ES-I3 (cell line): ENCODE measurements around the gene ATAD2B.

Source experiments
- H3K36me3 ChIP-seq: 2 replicates; pipeline ENCODE4 v1.6.1; 2013; ENCODE audit warnings: mild to moderate bottlenecking, low read length, control low read depth, moderate library complexity; ENCODE audit not compliant: insufficient read depth
- H3K4me1 ChIP-seq: 2 replicates; pipeline ENCODE4 v1.6.1; 2013; ENCODE audit warnings: mild to moderate bottlenecking, control low read depth, low read length; ENCODE audit not compliant: insufficient read depth
- H3K9ac ChIP-seq: 2 replicates; pipeline ENCODE4 v1.6.1; 2013; ENCODE audit warnings: low read depth, mild to moderate bottlenecking, low read length, moderate library complexity
- H3K9me3 ChIP-seq: 2 replicates; pipeline ENCODE4 v1.6.1; 2013; ENCODE audit warnings: mild to moderate bottlenecking, low read length, moderate library complexity; ENCODE audit not compliant: control insufficient read depth, insufficient read depth

The ATAD2B gene

DNA sequence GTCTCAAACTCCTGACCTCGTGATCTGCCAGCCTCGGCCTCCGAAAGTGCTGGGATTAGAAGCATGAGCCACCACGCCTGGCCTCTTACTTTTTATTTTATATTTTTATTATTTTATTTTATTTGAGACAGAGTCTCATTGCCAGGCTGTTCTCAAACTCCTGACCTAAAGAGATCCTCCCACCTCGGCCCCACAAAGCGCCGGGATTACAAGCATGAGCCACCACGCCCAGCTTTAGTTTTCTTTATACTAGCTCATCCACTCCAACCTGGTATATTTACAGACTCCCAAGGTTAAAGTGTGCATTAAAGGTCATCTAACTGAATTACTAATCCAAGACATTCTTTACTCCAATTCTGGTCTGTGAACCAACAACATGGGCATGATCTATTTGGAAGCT is 26.8 kb downstream of the ATAD2B start:
- H3K36me3 ChIP-seq, result no peaks in the 10 kb centered on the region
- no peaks in the 10 kb centered on the region for H3K4me1 ChIP-seq
- peaks cover 3% of the 10 kb centered on the region; the same call in 1 of the 2 replicates for H3K9me3 ChIP-seq
- no peak overlapping the region for H3K9ac ChIP-seq

DNA sequence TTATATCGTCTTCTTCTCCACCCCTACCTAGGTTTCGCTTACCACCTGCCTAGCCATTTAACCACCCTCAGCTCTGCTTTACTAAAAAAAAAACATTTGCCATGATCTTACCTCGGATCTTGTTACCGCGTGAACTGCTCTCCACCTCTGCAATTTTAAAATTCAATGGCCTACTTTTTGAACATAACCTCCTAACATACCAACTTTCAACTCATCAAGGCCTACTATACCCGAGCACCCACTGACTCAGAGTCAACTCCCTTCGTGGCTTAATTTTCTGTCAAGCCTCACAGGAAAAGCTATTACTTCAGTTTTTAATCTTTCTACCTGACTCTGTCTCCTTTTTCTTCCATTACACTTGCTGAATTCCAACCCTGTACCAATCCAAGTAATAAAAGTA is 55.7 kb downstream of the ATAD2B start:
- Histone ChIP-seq H3K9me3 (no peaks in the 10 kb centered on the region), H3K36me3 (peaks cover 5% of the 10 kb centered on the region), H3K9ac (no peak overlapping the region), H3K4me1 (no peaks in the 10 kb centered on the region)

- Histone ChIP-seq H3K9me3 (no peaks in the 10 kb centered on the region), H3K4me1 (0 out of 2 replicates have a peak, but pooled peaks cover 9% of the 10 kb centered on the region), H3K9ac (no peak overlapping the region), H3K36me3 (peaks cover 5% of the 10 kb centered on the region)
Measured at GRCh38 chr2:23867449-23867848, 59.5 kb downstream of the ATAD2B start.

GRCh38 chr2:23862716-23863426 is 64.1 kb downstream of the ATAD2B start:
- no peak overlapping the region for H3K9ac ChIP-seq
- H3K4me1 ChIP-seq, result 0 out of 2 replicates have a peak, but pooled peaks cover 9% of the 10 kb centered on the region
- no peaks in the 10 kb centered on the region for H3K9me3 ChIP-seq
- peaks cover 2% of the 10 kb centered on the region; the same call in 1 of the 2 replicates for H3K36me3 ChIP-seq

DNA sequence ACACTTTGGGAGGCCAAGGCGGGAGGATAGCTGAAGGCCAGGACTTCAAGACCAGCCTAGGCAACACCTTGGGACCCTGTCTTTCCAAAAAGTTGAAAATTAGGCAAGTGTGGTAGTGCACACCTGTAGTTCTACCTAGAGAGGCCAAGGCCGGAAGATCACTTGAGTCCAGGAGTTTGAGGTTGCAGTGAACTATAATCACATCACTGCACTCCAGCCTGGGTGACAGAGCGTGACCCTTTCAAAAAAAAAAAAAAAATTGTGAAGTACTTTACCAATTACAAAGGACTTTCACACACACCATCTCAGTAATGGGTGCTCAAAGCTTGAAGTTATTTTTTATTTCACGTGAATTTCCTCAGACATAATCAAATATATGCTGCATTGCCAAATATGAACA is 65.0 kb downstream of the ATAD2B start:
- Histone ChIP-seq H3K4me1 (0 out of 2 replicates have a peak, but pooled peaks cover 9% of the 10 kb centered on the region), H3K36me3 (no peaks in the 10 kb centered on the region; the same call in 1 of the 2 replicates), H3K9me3 (no peaks in the 10 kb centered on the region), H3K9ac (no peak overlapping the region)

DNA sequence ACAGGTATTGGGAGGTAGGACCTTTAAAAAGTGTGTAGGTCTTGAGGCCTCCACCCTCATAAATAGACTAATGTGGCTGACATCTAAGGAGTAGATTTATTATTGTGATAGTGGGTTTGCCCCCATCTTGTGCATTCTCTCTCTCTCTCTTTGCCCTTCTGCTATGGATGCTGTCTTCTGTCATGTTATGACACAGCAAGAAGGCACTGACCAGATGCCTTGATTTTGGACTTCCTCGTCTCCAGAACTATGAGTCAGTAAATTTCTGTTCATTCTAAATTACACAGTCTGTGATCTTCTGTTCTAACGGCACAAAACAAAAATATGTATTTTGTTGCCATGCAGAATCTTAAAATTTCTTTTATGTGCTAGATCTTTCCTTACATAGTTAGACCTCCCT is 66.9 kb downstream of the ATAD2B start:
- Histone ChIP-seq H3K9me3 (no peaks in the 10 kb centered on the region), H3K9ac (no peak overlapping the region), H3K36me3 (no peaks in the 10 kb centered on the region), H3K4me1 (0 out of 2 replicates have a peak, but pooled peaks cover 9% of the 10 kb centered on the region)

GRCh38 chr2:23859234-23859633 is 67.7 kb downstream of the ATAD2B start:
- Histone ChIP-seq H3K9ac (no peak overlapping the region), H3K9me3 (no peaks in the 10 kb centered on the region), H3K4me1 (0 out of 2 replicates have a peak, but pooled peaks cover 9% of the 10 kb centered on the region)

GRCh38 chr2:23850564-23851256 is 76.2 kb downstream of the ATAD2B start:
- Histone ChIP-seq H3K4me1 (no peaks in the 10 kb centered on the region), H3K9ac (no peak overlapping the region), H3K9me3 (no peaks in the 10 kb centered on the region), H3K36me3 (0 out of 2 replicates have a peak, but pooled peaks cover 4% of the 10 kb centered on the region)

More at GRCh38 chr2:23859234-23859633, 67.7 kb downstream of the ATAD2B start:
- no peaks in the 10 kb centered on the region for H3K36me3 ChIP-seq

DNA sequence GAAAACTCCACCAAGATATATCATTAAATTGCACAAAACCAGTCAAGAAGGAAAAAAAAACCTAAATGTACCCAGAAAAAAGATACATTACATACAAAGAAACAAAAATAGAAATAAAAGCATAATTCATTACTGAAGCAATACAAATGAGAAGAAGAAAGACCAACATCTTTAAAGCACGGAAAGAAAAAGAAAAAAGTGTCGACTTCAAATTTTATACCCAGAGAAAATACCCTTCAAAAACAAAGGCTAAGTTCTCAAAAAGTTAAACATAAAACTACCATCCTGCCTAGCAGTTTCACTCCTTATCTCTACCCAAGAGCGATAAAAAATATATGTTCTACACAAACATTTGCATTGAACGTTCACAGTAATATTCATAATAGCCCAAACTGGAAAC is 82.0 kb downstream of the ATAD2B start:
- Histone ChIP-seq H3K4me1 (0 out of 2 replicates have a peak, but pooled peaks cover 5% of the 10 kb centered on the region), H3K9me3 (peaks cover 3% of the 10 kb centered on the region; the same call in 1 of the 2 replicates), H3K9ac (no peak overlapping the region), H3K36me3 (no peaks in the 10 kb centered on the region)

DNA sequence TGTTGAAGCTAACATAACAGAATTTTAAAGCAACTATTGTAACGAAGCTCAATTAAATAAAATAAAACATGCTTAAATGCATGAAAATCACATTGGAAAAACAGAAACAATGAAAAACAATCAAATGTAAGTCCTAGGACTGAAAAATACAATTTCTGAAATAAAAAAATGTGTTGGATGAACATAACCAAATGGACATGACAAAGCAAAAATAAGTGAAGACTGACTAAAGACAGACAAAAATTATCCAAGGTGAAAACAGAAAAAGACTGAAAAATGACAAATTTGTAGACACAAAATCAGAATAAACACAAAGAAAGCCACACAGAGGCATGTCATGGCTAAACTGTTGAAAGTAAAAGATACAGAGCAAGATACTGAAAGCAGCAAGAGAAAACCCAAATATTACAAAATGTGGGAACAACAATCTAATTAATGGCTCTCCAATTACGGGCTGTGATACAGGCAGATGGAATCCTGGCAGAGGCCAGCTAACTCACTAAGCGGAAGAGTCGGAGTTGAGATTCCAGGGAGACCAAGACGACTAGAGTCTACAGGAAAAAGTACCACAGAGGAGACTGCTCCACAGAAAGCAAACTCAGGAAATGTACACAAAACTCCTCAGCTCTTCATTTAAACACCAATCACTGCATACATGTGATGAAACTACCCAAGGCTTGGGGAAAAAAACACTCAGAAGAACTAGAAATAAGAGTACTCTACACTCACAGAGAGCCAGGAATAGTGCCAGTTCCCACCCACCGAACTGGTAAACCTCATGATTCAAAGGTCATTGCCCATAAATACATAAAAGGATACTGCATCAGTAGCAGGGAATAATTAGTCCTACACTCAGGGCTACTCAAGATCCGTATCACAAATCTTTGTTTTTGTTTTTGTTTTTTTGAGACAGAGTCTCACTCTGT is 83.6 kb downstream of the ATAD2B start:
- H3K4me1 ChIP-seq, result 0 out of 2 replicates have a peak, but pooled peaks cover 5% of the 10 kb centered on the region
- H3K36me3 ChIP-seq, result no peaks in the 10 kb centered on the region
- peaks cover 3% of the 10 kb centered on the region; the same call in 1 of the 2 replicates for H3K9me3 ChIP-seq
- no peak overlapping the region for H3K9ac ChIP-seq

DNA sequence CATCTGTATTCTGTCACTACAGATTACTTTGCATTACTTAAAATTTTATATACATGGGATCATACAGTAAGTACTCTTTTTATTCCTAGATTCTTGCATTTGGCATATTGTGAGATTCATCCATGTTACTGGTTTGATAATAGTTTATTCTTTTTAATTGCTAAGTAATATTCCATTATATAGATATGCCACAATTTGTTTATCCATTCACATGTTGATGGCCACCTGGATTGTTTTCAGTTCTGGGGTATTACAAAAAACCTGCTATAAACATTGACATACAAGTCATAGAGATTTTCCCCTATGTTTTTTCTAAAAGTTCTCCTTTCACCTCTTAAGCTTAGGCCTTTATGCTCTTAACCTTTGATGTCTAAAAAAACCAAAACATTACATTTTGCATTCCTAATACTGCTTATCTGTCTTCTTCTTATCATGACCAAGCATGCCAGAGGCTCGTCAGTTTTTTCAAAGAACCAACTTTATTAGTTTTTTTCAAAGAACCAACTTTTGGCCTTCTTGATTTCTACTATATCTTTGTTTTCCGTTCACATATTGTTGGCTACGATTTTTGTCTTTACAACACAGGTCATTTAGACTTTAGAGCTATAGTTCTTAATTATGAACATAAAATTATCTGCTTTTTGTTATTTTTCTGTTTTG is 86.9 kb downstream of the ATAD2B start:
- Histone ChIP-seq H3K36me3 (no peaks in the 10 kb centered on the region), H3K4me1 (0 out of 2 replicates have a peak, but pooled peaks cover 5% of the 10 kb centered on the region), H3K9me3 (peaks cover 9% of the 10 kb centered on the region), H3K9ac (no peak overlapping the region)

DNA sequence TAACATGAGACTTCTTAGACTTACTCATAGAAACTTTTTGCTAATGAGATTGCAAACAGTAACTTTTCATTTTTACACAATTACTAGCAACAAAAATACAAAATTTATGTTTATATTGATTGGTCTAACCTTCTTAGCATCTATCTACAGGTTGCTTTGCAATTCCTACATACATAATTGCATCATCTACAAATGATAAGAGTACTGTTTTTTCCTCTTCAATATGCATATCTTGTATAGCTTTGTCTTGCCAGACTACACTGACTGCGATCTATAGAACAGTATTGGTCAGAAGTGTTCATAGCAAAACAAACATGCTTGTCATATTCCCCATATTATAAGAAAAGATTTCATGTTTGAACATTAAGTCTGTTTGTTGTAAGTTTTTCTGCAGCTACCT is 87.9 kb downstream of the ATAD2B start:
- Histone ChIP-seq H3K36me3 (no peaks in the 10 kb centered on the region), H3K9me3 (peaks cover 5% of the 10 kb centered on the region; the same call in 1 of the 2 replicates)

GRCh38 chr2:23838581-23838980 is 88.3 kb downstream of the ATAD2B start:
- H3K36me3 ChIP-seq, result no peaks in the 10 kb centered on the region
- H3K9me3 ChIP-seq, result peaks cover 5% of the 10 kb centered on the region; the same call in 1 of the 2 replicates
- H3K4me1 ChIP-seq, result 0 out of 2 replicates have a peak, but pooled peaks cover 4% of the 10 kb centered on the region
- no peak overlapping the region for H3K9ac ChIP-seq

More for the DNA sequence above, 87.9 kb downstream of the ATAD2B start:
- H3K9ac ChIP-seq, result no peak overlapping the region
- H3K4me1 ChIP-seq, result 0 out of 2 replicates have a peak, but pooled peaks cover 5% of the 10 kb centered on the region
